ENCODE data around the gene PARP2. TPM values are rescaled to one million over a fixed set of nuclear protein-coding genes. Genes with fewer than 3 reads are reported as not detected.

The PARP2 gene
- total RNA-seq: 17.1 and 19.5 TPM in 2 replicates

- intact Hi-C loops (cut with micrococcal nuclease): loop anchor here (1.0 to 5.0 kb wide), 15 partner anchors 10 to 646 kb away; partner anchors contain the start of genes APEX1, CCNB1IP1, METTL17 and PIP4P1
- TF ChIP-seq CTCF (IDR thresholded peaks at IDR 0.05): no peak
- H3K4me3 Mint-ChIP-seq: peak within 1 kb of the TSS; percentile 98
- no peaks in the 10 kb centered on the region for H3K27me3 Mint-ChIP-seq
- no peaks in the 10 kb centered on the region for H3K9me3 Mint-ChIP-seq
- POLR2A ChIA-PET: interaction anchor here (0.6 to 3.7 kb wide), 43 partner anchors 9 to 1167 kb away, joined by 3 to 71 read pairs (median 6); partner anchors contain the start of genes APEX1, CCNB1IP1, METTL3 and OSGEP
- DNase-seq (peak; percentile 87), ATAC-seq (ENCODE audit: low read depth) (peak; percentile 87)
- CTCF ChIA-PET: interaction anchor here (1.0 to 2.7 kb wide), 9 partner anchors 10 to 270 kb away, joined by 3 to 18 read pairs (median 5); partner anchors contain the start of genes CCNB1IP1 and TEP1
- H3K27ac Mint-ChIP-seq: peak within 1 kb of the TSS; percentile 97
- peaks cover 24% of the 10 kb centered on the region for H3K36me3 Mint-ChIP-seq (ENCODE audit: low read depth)
- H3K4me1 Mint-ChIP-seq: peaks cover 12% of the 10 kb centered on the region
These were observed at the start of gene PARP2 for GRCh38 chr14:20343092-20343861. TSS of gene PARP2 (plus strand) at chr14:20343635. CDS start at chr14:20343642, 7 bp downstream.

GRCh38 chr14:20294636-20295035 is 48.8 kb upstream of the PARP2 start:
- Mint-ChIP-seq H3K9me3 (no peaks in the 10 kb centered on the region), H3K4me3 (no peak overlapping the region), H3K27me3 (no peaks in the 10 kb centered on the region), H3K36me3 (ENCODE audit: low read depth) (peaks cover 84% of the 10 kb centered on the region), H3K27ac (peak overlapping the region; percentile 50), H3K4me1 (peaks cover 26% of the 10 kb centered on the region)
- CTCF ChIA-PET: no interaction called here
- intact Hi-C loops (cut with micrococcal nuclease): loop anchor here (1.0 kb wide), 1 partner anchor 73 kb away; no protein-coding TSS in a partner anchor
- TF ChIP-seq CTCF (IDR thresholded peaks at IDR 0.05): no peak
- no peak for DNase-seq
- POLR2A ChIA-PET: interaction anchor here (1.6 kb wide), 1 partner anchor 9 kb away, joined by 3 read pairs; no protein-coding TSS in a partner anchor
- no peak for ATAC-seq (ENCODE audit: low read depth)

GRCh38 chr14:20295067-20295466 is 48.4 kb upstream of the PARP2 start:
- no peak overlapping the region for H3K4me3 Mint-ChIP-seq

GRCh38 chr14:20302042-20302755 is 41.2 kb upstream of the PARP2 start:
- ChIA-PET POLR2A (no interaction called here), CTCF (interaction anchor here (0.6 kb wide), 1 partner anchor 24 kb away, joined by 3 read pairs; no protein-coding TSS in a partner anchor)
- DNase-seq: no peak
- no peak for TF ChIP-seq CTCF (IDR thresholded peaks at IDR 0.05)
- Mint-ChIP-seq H3K27ac (no peak overlapping the region), H3K9me3 (no peaks in the 10 kb centered on the region), H3K4me3 (no peak overlapping the region), H3K4me1 (peaks cover 27% of the 10 kb centered on the region), H3K27me3 (no peaks in the 10 kb centered on the region), H3K36me3 (ENCODE audit: low read depth) (peaks cover 59% of the 10 kb centered on the region)
- no peak for ATAC-seq (ENCODE audit: low read depth)
- intact Hi-C loops (cut with micrococcal nuclease): no loop called here

More at GRCh38 chr14:20295067-20295466, 48.4 kb upstream of the PARP2 start:
- CTCF ChIA-PET: interaction anchor here (0.7 kb wide), 1 partner anchor 504 kb away, joined by 3 read pairs; no protein-coding TSS in a partner anchor
- Mint-ChIP-seq H3K9me3 (no peaks in the 10 kb centered on the region), H3K4me1 (peaks cover 26% of the 10 kb centered on the region), H3K36me3 (ENCODE audit: low read depth) (peaks cover 83% of the 10 kb centered on the region), H3K27ac (peak overlapping the region; percentile 50), H3K27me3 (no peaks in the 10 kb centered on the region)
- DNase-seq (no peak), ATAC-seq (ENCODE audit: low read depth) (peak; percentile 81)
- intact Hi-C loops (cut with micrococcal nuclease): loop anchor here (1.0 kb wide), 1 partner anchor 72 kb away; no protein-coding TSS in a partner anchor
- TF ChIP-seq CTCF (IDR thresholded peaks at IDR 0.05): no peak
- POLR2A ChIA-PET: interaction anchor here (1.6 kb wide), 1 partner anchor 9 kb away, joined by 3 read pairs; no protein-coding TSS in a partner anchor

All from activated B cell treated with CpG ODN at 0.5 μM for 24 hours (primary cell).